ENCODE data around the gene IGSF21.

- no peak for TF ChIP-seq TBP (IDR thresholded peaks at IDR 0.05; ENCODE audit: low read depth, low read length)
- no peak for TF ChIP-seq CTCF (IDR thresholded peaks at IDR 0.05; ENCODE audit: control extremely low read depth in 1 of 3, insufficient read depth in 1 of 3, low read depth in 1 of 3, low read length in 3 of 3)
- no peak for TF ChIP-seq CBX5 (IDR thresholded peaks at IDR 0.05; ENCODE audit: low read depth, low read length)
Observed at GRCh38 chr1:18347559-18347958, 240.0 kb downstream of the IGSF21 start.
